Measurements from ENCODE around the gene B3GNT8. TPM values are rescaled to one million over a fixed set of nuclear protein-coding genes. Genes with fewer than 3 reads are reported as not detected.

B3GNT8 gene
- total and polyA plus RNA-seq, 2 of the 8 experiments (the other 6 are each of a cell fraction or from before 2014, with no cell fraction given), result 0.67 to 0.86 TPM

- ChIA-PET POLR2A (ENCODE audit: partially characterized antibody) (interaction anchor here (0.7 to 1.3 kb wide), 4 partner anchors 10 to 945 kb away, joined by 3 to 5 read pairs (median 4); partner anchors contain the start of gene B3GNT8), CTCF (ENCODE audit: partially characterized antibody) (no interaction called here)
- Histone ChIP-seq H4K91ac (replicated peaks; ENCODE audit: insufficient read length, low read length) (no peak overlapping the region), H3K36me3 (ENCODE audit: control insufficient read depth in 2 of 4, insufficient read depth in 4 of 4, low read length in 3 of 4) (peaks cover 2 to 13% (median 7%) of the 10 kb centered on the region in 4 experiments; a peak in 6 of 8 replicates), H2BK20ac (ENCODE audit: low read length) (no peak overlapping the region), H3K79me2 (ENCODE audit: control insufficient read depth in 1 of 2, insufficient read depth in 2 of 2, low read length in 2 of 2) (no peaks in the 10 kb centered on the region), H3K23ac (ENCODE audit: insufficient read length) (no peak overlapping the region), H3K4ac (replicated peaks; ENCODE audit: insufficient read length, low read depth, low read length) (no peak overlapping the region), H3K27ac (ENCODE audit: low read depth, low read length) (no peak overlapping the region), H2BK5ac (ENCODE audit: low read depth, low read length) (no peak overlapping the region), H3K4me1 (replicated peaks in 1 of 4; ENCODE audit: control insufficient read depth in 3 of 4, insufficient read depth in 4 of 4, low read length in 3 of 4) (no peaks in the 10 kb centered on the region), H3K56ac (replicated peaks; ENCODE audit: insufficient read length, low read depth, low read length) (no peak overlapping the region), H2AFZ (ENCODE audit: low read length) (no peak overlapping the region), H3K9me3 (ENCODE audit: insufficient read depth in 2 of 2, low read depth in 1 of 2, low read length in 1 of 2) (no peaks in the 10 kb centered on the region), H3K23me2 (ENCODE audit: low read depth, low read length) (no peaks in the 10 kb centered on the region), H2BK15ac (ENCODE audit: low read length) (no peak overlapping the region), H4K8ac (ENCODE audit: extremely low read depth, insufficient read depth, low read length) (no peak overlapping the region), H4K20me1 (replicated peaks in 1 of 2; ENCODE audit: control insufficient read depth in 1 of 2, insufficient read depth in 2 of 2, low read length in 2 of 2) (no peaks in the 10 kb centered on the region), H3K4me3 (ENCODE audit: extremely low read depth in 1 of 4, insufficient read depth in 2 of 4, low read depth in 3 of 4, low read length in 4 of 4) (no peak overlapping the region), H3K4me2 (ENCODE audit: insufficient read depth in 1 of 2, low read depth in 2 of 2, low read length in 2 of 2) (no peak overlapping the region), H2BK120ac (replicated peaks; ENCODE audit: low read depth, low read length) (no peak overlapping the region), H2AK5ac (ENCODE audit: low read depth, low read length) (no peak overlapping the region), H3K79me1 (ENCODE audit: low read depth, low read length) (no peaks in the 10 kb centered on the region), H3K14ac (ENCODE audit: insufficient read length) (no peak overlapping the region), H3K9ac (replicated peaks in 1 of 4; ENCODE audit: extremely low read depth in 1 of 4, low read depth in 3 of 4, low read length in 3 of 4) (no peak overlapping the region), H3K27me3 (replicated peaks in 1 of 4; ENCODE audit: control insufficient read depth in 3 of 4, extremely low read depth in 1 of 4, insufficient read depth in 3 of 4, low read length in 3 of 4) (no peaks in the 10 kb centered on the region; a peak in 1 of 7 replicates), H3K18ac (ENCODE audit: extremely low read depth, low read length) (no peak overlapping the region), H4K5ac (ENCODE audit: insufficient read length, low read depth, low read length) (no peak overlapping the region), H2BK12ac (ENCODE audit: low read depth, low read length) (no peak overlapping the region)
- no peak for FAIRE-seq
- WGBS, 2 experiments (ENCODE audit: extremely low coverage in 1 of 2, insufficient coverage in 1 of 2, insufficient read length in 1 of 2, insufficient replicate concordance in 2 of 2, low coverage in 1 of 2, low lambda C conversion rate in 2 of 2, missing lambda C conversion rate in 1 of 2), result 89% methylated on average over 12 of the region's 12 CpGs; no CpG with 5 or more reads in 1 of the 2 experiments
- no peak for DNase-seq (ENCODE audit: low read depth in 1 of 2, low spot score in 2 of 2)
- TF ChIP-seq NANOG (IDR thresholded peaks at IDR 0.05; ENCODE audit: insufficient read depth, low read depth, low read length, poor library complexity, severe bottlenecking) (no peak), CTBP2 (IDR thresholded peaks at IDR 0.05; ENCODE audit: borderline replicate concordance, insufficient read depth, insufficient read length, low read length) (no peak), CHD1 (IDR thresholded peaks at IDR 0.05; ENCODE audit: low read depth, low read length) (no peak), KDM4A (IDR thresholded peaks at IDR 0.05; ENCODE audit: low read depth, low read length, severe bottlenecking) (no peak), GTF2F1 (IDR thresholded peaks at IDR 0.05; ENCODE audit: borderline replicate concordance, low read depth, low read length) (no peak), SAP30 (IDR thresholded peaks at IDR 0.05; ENCODE audit: insufficient read depth, insufficient replicate concordance, low read length) (no peak), HDAC2 (IDR thresholded peaks at IDR 0.05; ENCODE audit: borderline replicate concordance in 1 of 2, low read depth in 2 of 2, low read length in 2 of 2) (no peak), TAF7 (optimal IDR thresholded peaks at IDR 0.05; ENCODE audit: borderline replicate concordance, low read depth, low read length) (no peak), JUN (IDR thresholded peaks at IDR 0.05; ENCODE audit: low read depth, low read length) (no peak), TCF12 (IDR thresholded peaks at IDR 0.05; ENCODE audit: low read depth, low read length) (no peak), CHD2 (IDR thresholded peaks at IDR 0.05; ENCODE audit: low read length) (no peak), BRCA1 (IDR thresholded peaks at IDR 0.05; ENCODE audit: low read depth, low read length) (no peak)
These were observed 10.9 kb downstream of the B3GNT8 start for GRCh38 chr19:41416194-41416674.

Data from H1 (cell line).